ENCODE results near the gene TRIM59. TPM values are rescaled to one million over a fixed set of nuclear protein-coding genes. Genes with fewer than 3 reads are reported as not detected.

TRIM59 gene
- total and polyA plus RNA-seq, 10 of the 15 experiments (the other 5 are each of a cell fraction or from before 2014, with no cell fraction given): 14.4 to 105 (median 33.3) TPM

- no peak for TF ChIP-seq ZNF274 (IDR thresholded peaks at IDR 0.05; ENCODE audit: insufficient read depth, insufficient read length)
- no peak for TF ChIP-seq NBN (IDR thresholded peaks at IDR 0.05)
- no peak for TF ChIP-seq SMAD1 (IDR thresholded peaks at IDR 0.05; ENCODE audit: low read depth, partially characterized antibody)
- no peak for TF ChIP-seq MEF2A (IDR thresholded peaks at IDR 0.05; ENCODE audit: insufficient read depth, low read depth, low read length)
- no peak for TF ChIP-seq TCF3 (IDR thresholded peaks at IDR 0.05; ENCODE audit: borderline replicate concordance, insufficient read depth, low read depth, low read length)
- no peak for TF ChIP-seq POLR2AphosphoS5 (IDR thresholded peaks at IDR 0.05; ENCODE audit: low read length)
- no peak for TF ChIP-seq ESRRA (IDR thresholded peaks at IDR 0.05; ENCODE audit: low read length)
- no peak for TF ChIP-seq NFIC (IDR thresholded peaks at IDR 0.05; ENCODE audit: low read depth, low read length)
- TF ChIP-seq TAF1 (IDR thresholded peaks at IDR 0.05; ENCODE audit: borderline replicate concordance, low read depth, low read length): no peak
- no peak for TF ChIP-seq SRF (IDR thresholded peaks at IDR 0.05; ENCODE audit: low read depth in 2 of 2, low read length in 2 of 2)
- no peak for TF ChIP-seq ETV6 (conservative IDR thresholded peaks at IDR 0.05 in 1 of 2, IDR thresholded peaks at IDR 0.05 in 1 of 2; ENCODE audit: borderline replicate concordance in 1 of 2, low read depth in 1 of 2)
- TF ChIP-seq PRDM15 (CRISPR knock-in tag; IDR thresholded peaks at IDR 0.05): no peak
- TF ChIP-seq TARDBP (IDR thresholded peaks at IDR 0.05; ENCODE audit: borderline replicate concordance): no peak
- TF ChIP-seq CEBPZ (IDR thresholded peaks at IDR 0.05; ENCODE audit: low read depth, low read length): no peak
- peaks cover 11% of the 10 kb centered on the region for H3K9me3 ChIP-seq (replicated peaks; ENCODE audit: control insufficient read depth, insufficient read depth, low read length)
- no TSS peak for BruUV-seq (replicated peaks)
- no peaks in the 10 kb centered on the region for H3K79me2 ChIP-seq (ENCODE audit: control insufficient read depth, insufficient read depth, low read length)
- no peak overlapping the region for H3K4me2 ChIP-seq (ENCODE audit: control insufficient read depth, insufficient read depth)
- no peaks in the 10 kb centered on the region for H4K20me1 ChIP-seq (ENCODE audit: control insufficient read depth, insufficient read depth)
- no peak for DNase-seq (ENCODE audit: low read depth, low spot score)
- no peak overlapping the region for H3K27ac ChIP-seq (ENCODE audit: control insufficient read depth, insufficient read depth)
- FAIRE-seq: no peak
- CTCF ChIA-PET: no interaction called here
- 39% methylated on average over 5 of the region's 5 CpGs for WGBS (ENCODE audit: insufficient coverage, insufficient replicate concordance, low lambda C conversion rate, missing lambda C conversion rate)
- no peak overlapping the region for H3K9ac ChIP-seq (ENCODE audit: control insufficient read depth, insufficient read depth, low read length)
- H3K4me1 ChIP-seq (ENCODE audit: control insufficient read depth, insufficient read depth, low read length): no peaks in the 10 kb centered on the region; the same call in 1 of the 2 replicates
- H3K27me3 ChIP-seq (replicated peaks in 1 of 2; ENCODE audit: control insufficient read depth in 2 of 2, insufficient read depth in 2 of 2, low read length in 1 of 2): no peaks in the 10 kb centered on the region
- no peak for ATAC-seq
- no peak overlapping the region for H2AFZ ChIP-seq (ENCODE audit: control insufficient read depth, low read depth, low read length)
- H3K36me3 ChIP-seq (ENCODE audit: control insufficient read depth in 2 of 2, insufficient read depth in 2 of 2, low read length in 1 of 2): no peaks in the 10 kb centered on the region
- RAD21 ChIA-PET (ENCODE audit: unreplicated experiment): no interaction called here
- SMC1A ChIA-PET (ENCODE audit: uncharacterized antibody, unreplicated experiment): interaction anchor here (1.2 kb wide), 1 partner anchor 16 kb away, joined by 3 read pairs; no protein-coding TSS in a partner anchor
- POLR2A ChIA-PET: no interaction called here
- H3K4me3 ChIP-seq: no peak overlapping the region
- intact Hi-C loops (cut with micrococcal nuclease; ENCODE audit: unreplicated experiment) (no loop called here), in situ Hi-C loops (cut with MboI) (no loop called here)
These were observed 20.6 kb upstream of the TRIM59 start for GRCh38 chr3:160470181-160470580.
